HepG2 (cell line): ENCODE data around the gene TPBGL. TPM values are rescaled to one million over a fixed set of nuclear protein-coding genes. Genes with fewer than 3 reads are reported as not detected.

Experiments used
- CHCHD3 ChIP-seq: sonication (generic); formaldehyde crosslinking; IDR thresholded peaks from 2 replicates; pipeline ENCODE4 v1.8.0; 2022; ENCODE audit warnings: mild to moderate bottlenecking, missing genetic modification reagents, moderate library complexity
- NCOA1 ChIP-seq: sonication (generic); formaldehyde crosslinking; IDR thresholded peaks from 2 replicates; pipeline ENCODE4 v1.9.0; 2021; ENCODE audit warnings: missing genetic modification reagents
- RXRB ChIP-seq: IDR thresholded peaks from 2 replicates; pipeline ENCODE4 v1.6.1; 2016; ENCODE audit warnings: borderline replicate concordance, missing genetic modification reagents, missing compliant biosample characterization
- ZBTB33 ChIP-seq: sonication (generic); formaldehyde crosslinking; IDR thresholded peaks from 2 replicates; pipeline ENCODE4 v1.4.0; 2020; ENCODE audit warnings: missing genetic modification reagents
- ZHX1 ChIP-seq: sonication (generic); formaldehyde crosslinking; IDR thresholded peaks from 2 replicates; pipeline ENCODE4 v1.8.1; 2022; ENCODE audit warnings: low read depth, mild to moderate bottlenecking, missing genetic modification reagents
- ZNF101 ChIP-seq: sonication (generic); formaldehyde crosslinking; IDR thresholded peaks from 2 replicates; pipeline ENCODE4 v1.4.0; 2020; ENCODE audit warnings: mild to moderate bottlenecking, low read depth, missing genetic modification reagents, borderline replicate concordance
- ZNF143 ChIP-seq: sonication (generic); formaldehyde crosslinking; IDR thresholded peaks from 2 replicates; pipeline ENCODE4 v1.4.0; 2020; ENCODE audit warnings: missing genetic modification reagents
- ZNF343 ChIP-seq: sonication (generic); formaldehyde crosslinking; IDR thresholded peaks from 2 replicates; pipeline ENCODE4 v1.4.0; 2020; ENCODE audit warnings: mild to moderate bottlenecking, missing genetic modification reagents
- ZNF407 ChIP-seq: sonication (generic); formaldehyde crosslinking; IDR thresholded peaks from one replicate; pipeline ENCODE4 v1.5.1; 2020; ENCODE audit warnings: mild to moderate bottlenecking, missing genetic modification reagents; ENCODE audit errors: not compliant biosample characterization
- ZNF615 ChIP-seq: sonication (generic); formaldehyde crosslinking; IDR thresholded peaks from 2 replicates; pipeline ENCODE4 v1.5.0; 2020; ENCODE audit warnings: mild to moderate bottlenecking, missing genetic modification reagents, borderline replicate concordance
- ZNF670 ChIP-seq: sonication (generic); formaldehyde crosslinking; IDR thresholded peaks from 2 replicates; pipeline ENCODE4 v1.8.0; 2022; ENCODE audit warnings: mild to moderate bottlenecking, missing genetic modification reagents, borderline replicate concordance
- polyA plus RNA-seq, 8 experiments: library from polyadenylated mRNA; depleted of rRNA in 3 of 8; stranded (reverse) in 7 of 8; unstranded in 1 of 8; fragments of >200 nt; fragmentation: Illumina TruSeq in 4 of 8; extraction: Trizol in 4 of 8; gene quantifications; 2 replicates each; pipeline versions ENCODE4 v1.2.1 to v1.2.3, GENCODE V29; 2011 to 2016; ENCODE audit warnings: low read depth in 4 of 8, missing spikeins in 1 of 8, mixed read lengths in 1 of 8; ENCODE audit not compliant: insufficient read depth in 1 of 8
- total RNA-seq, 5 experiments: library from RNA; depleted of rRNA; stranded (reverse); fragments of >200 nt; fragmentation: Illumina TruSeq; extraction: Trizol; gene quantifications; 2 replicates each; pipeline ENCODE4 v1.2.3, GENCODE V29; 2016; ENCODE audit warnings: low read depth in 1 of 5
- TF ChIP-seq, protein P1 (sequence below): IDR thresholded peaks from 2 replicates; pipeline ENCODE4 v1.6.1; 2016; ENCODE audit warnings: low read depth, control low read depth

Gene TPBGL
- total and polyA plus RNA-seq, 2 of the 13 experiments (the other 11 are each of a cell fraction or from before 2014, with no cell fraction given), result not detected

GRCh38 chr11:75204012-75204674 lies 36.4 kb upstream of the TPBGL start (continued):
- no peak for TF ChIP-seq ZNF407 (CRISPR knock-in tag)
- peak; percentile 94 for TF ChIP-seq RXRB (CRISPR knock-in tag)
- no peak for TF ChIP-seq ZBTB33 (CRISPR knock-in tag)
- TF ChIP-seq ZNF670, result no peak
- peak; percentile 87; the same call in 1 of the 2 replicates for TF ChIP-seq NCOA1
- TF ChIP-seq, protein P1, sequence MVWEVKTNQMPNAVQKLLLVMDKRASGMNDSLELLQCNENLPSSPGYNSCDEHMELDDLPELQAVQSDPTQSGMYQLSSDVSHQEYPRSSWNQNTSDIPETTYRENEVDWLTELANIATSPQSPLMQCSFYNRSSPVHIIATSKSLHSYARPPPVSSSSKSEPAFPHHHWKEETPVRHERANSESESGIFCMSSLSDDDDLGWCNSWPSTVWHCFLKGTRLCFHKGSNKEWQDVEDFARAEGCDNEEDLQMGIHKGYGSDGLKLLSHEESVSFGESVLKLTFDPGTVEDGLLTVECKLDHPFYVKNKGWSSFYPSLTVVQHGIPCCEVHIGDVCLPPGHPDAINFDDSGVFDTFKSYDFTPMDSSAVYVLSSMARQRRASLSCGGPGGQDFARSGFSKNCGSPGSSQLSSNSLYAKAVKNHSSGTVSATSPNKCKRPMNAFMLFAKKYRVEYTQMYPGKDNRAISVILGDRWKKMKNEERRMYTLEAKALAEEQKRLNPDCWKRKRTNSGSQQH (CRISPR knock-in tag), result no peak
- peak; percentile 75; the same call in 1 of the 2 replicates for TF ChIP-seq ZHX1
- no peak for TF ChIP-seq ZNF143 (CRISPR knock-in tag)
- no peak for TF ChIP-seq CHCHD3
- TF ChIP-seq ZNF615 (CRISPR knock-in tag), result no peak
- no peak for TF ChIP-seq ZNF343
- TF ChIP-seq ZNF101 (CRISPR knock-in tag), result no peak
